ENCODE data around the gene NUP54.

DNA sequence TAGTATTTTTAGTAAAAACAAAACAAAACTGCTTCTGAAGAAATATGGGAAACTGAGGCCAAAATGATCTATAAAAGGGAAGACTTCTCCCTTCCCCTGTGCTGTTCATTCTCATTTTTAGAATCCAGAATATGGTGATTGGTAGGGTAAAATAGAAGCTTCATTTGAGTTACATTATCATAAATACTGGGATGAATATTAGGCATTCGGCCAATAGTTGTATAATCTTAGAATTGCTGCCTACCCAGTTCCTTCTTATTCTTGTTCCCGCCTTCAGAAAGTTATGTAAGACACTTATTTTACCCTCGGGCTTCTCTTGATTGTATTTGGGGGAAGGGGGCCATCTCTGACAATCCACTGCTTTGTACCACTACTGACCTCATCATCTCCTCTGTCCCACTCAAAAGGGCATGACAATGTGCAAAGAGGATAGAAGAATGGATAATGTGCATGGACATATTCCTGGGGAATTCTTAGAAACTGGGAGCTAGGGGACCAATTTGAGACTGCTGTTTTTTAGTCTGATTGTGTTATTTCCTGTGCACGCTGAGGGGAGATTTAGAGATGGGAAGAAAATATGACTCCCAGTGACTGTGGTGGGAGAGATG lies 73.1 kb downstream of the NUP54 start:
- TF ChIP-seq CTCF (IDR thresholded peaks at IDR 0.05) (no peak), POLR2A (IDR thresholded peaks at IDR 0.05) (no peak)
